Left ventricle myocardium inferior (tissue), 1 donor: ENCODE data around the gene ACTR3C. TPM values are rescaled to one million over a fixed set of nuclear protein-coding genes. Genes with fewer than 3 reads are reported as not detected.

Source experiments
- DNase-seq: peaks from one replicate; pipeline ENCODE4 v3.0.0-alpha.2; 2020
- H3K27ac ChIP-seq: fragments of 200-600 bp; replicated peaks from 2 replicates; pipeline ENCODE4 v1.8.0; 2021
- H3K27me3 ChIP-seq: fragments of 200-600 bp; 2 replicates; pipeline ENCODE4 v1.8.0; 2021; ENCODE audit warnings: low read depth
- H3K36me3 ChIP-seq: fragments of 200-600 bp; 2 replicates; pipeline ENCODE4 v1.8.0; 2021
- H3K4me1 ChIP-seq: fragments of 200-600 bp; 2 replicates; pipeline ENCODE4 v1.8.0; 2021
- H3K4me3 ChIP-seq: fragments of 200-600 bp; 2 replicates; pipeline ENCODE4 v1.8.0; 2021; ENCODE audit warnings: mild to moderate bottlenecking, moderate library complexity
- H3K9me3 ChIP-seq: fragments of 200-600 bp; replicated peaks from 2 replicates; pipeline ENCODE4 v1.8.0; 2021
- CTCF ChIP-seq: fragments of 200-600 bp; IDR thresholded peaks from 2 replicates; pipeline ENCODE4 v1.8.0; 2021; ENCODE audit warnings: antibody characterized with exemption, mild to moderate bottlenecking, borderline replicate concordance
- intact Hi-C: fragments of 100-400 bp; cut with micrococcal nuclease; formaldehyde crosslinking; loops from one replicate; pipeline ENCODE4 v1.11.0; 2022
- total RNA-seq: library from RNA; stranded (reverse); fragmentation: NEBNext Ultra II Directional; extraction: Animal tissue kit (Norgen Biotek cat#: 25700); gene quantifications from one replicate; pipeline ENCODE4 v1.2.1, GENCODE V29; 2021
- donor health status: DM: no; HTN: yes; CAD: no; lungs with severe emphysema.

The ACTR3C gene
- total RNA-seq, 1 donor from 2014 or later: 5.1 TPM

GRCh38 chr7:150335108-150335773 lies 11.9 kb upstream of the ACTR3C start:
- Histone ChIP-seq H3K4me1 (peaks cover 17% of the 10 kb centered on the region), H3K36me3 (no peaks in the 10 kb centered on the region), H3K27ac (no peak overlapping the region), H3K27me3 (peaks cover 8% of the 10 kb centered on the region), H3K4me3 (no peak overlapping the region), H3K9me3 (no peaks in the 10 kb centered on the region)
- no peak for TF ChIP-seq CTCF
- DNase-seq: no peak
- intact Hi-C loops: no loop called here

- no peaks in the 10 kb centered on the region for H3K36me3 ChIP-seq
- no peaks in the 10 kb centered on the region for H3K27me3 ChIP-seq
- H3K4me1 ChIP-seq: peaks cover 5% of the 10 kb centered on the region
- no peak for TF ChIP-seq CTCF
- no peaks in the 10 kb centered on the region for H3K9me3 ChIP-seq
- intact Hi-C loops: no loop called here
- DNase-seq: no peak
- no peak overlapping the region for H3K4me3 ChIP-seq
- H3K27ac ChIP-seq: no peak overlapping the region
These were observed 10.8 kb upstream of the ACTR3C start for GRCh38 chr7:150334108-150334507.

GRCh38 chr7:150333659-150334058 lies 10.3 kb upstream of the ACTR3C start:
- Histone ChIP-seq H3K4me1 (peaks cover 5% of the 10 kb centered on the region), H3K27ac (no peak overlapping the region), H3K27me3 (no peaks in the 10 kb centered on the region), H3K4me3 (no peak overlapping the region), H3K36me3 (no peaks in the 10 kb centered on the region), H3K9me3 (no peaks in the 10 kb centered on the region)
- intact Hi-C loops: no loop called here
- TF ChIP-seq CTCF: no peak
- DNase-seq: no peak

- no peak for TF ChIP-seq CTCF
- Histone ChIP-seq H3K27me3 (no peaks in the 10 kb centered on the region), H3K9me3 (no peaks in the 10 kb centered on the region), H3K27ac (no peak overlapping the region), H3K36me3 (peaks cover 5% of the 10 kb centered on the region), H3K4me3 (no peak overlapping the region), H3K4me1 (peaks cover 5% of the 10 kb centered on the region)
- DNase-seq: no peak
- intact Hi-C loops: no loop called here
These were observed 9.7 kb upstream of the ACTR3C start for GRCh38 chr7:150332852-150333635.

GRCh38 chr7:150330211-150330885 lies 7.0 kb upstream of the ACTR3C start:
- H3K9me3 ChIP-seq: no peaks in the 10 kb centered on the region
- peaks cover 5% of the 10 kb centered on the region for H3K36me3 ChIP-seq
- no peaks in the 10 kb centered on the region for H3K27me3 ChIP-seq
- no peak for DNase-seq
- intact Hi-C loops: no loop called here
- H3K4me1 ChIP-seq: no peaks in the 10 kb centered on the region
- no peak overlapping the region for H3K4me3 ChIP-seq
- no peak overlapping the region for H3K27ac ChIP-seq
- no peak for TF ChIP-seq CTCF
